ENCODE measurements around the gene GPR3.
"Not testable (repeated sequence)": the region's sequence is repeated elsewhere in the genome, so short reads cannot be mapped to it uniquely, and the experiment has no call there.

GPR3 gene

GRCh38 chr1:27402349-27402754 is 9.9 kb downstream of the GPR3 start:
- DNase-seq = no peak

- no peak for DNase-seq
Observed at GRCh38 chr1:27403065-27403726, 10.8 kb downstream of the GPR3 start.

GRCh38 chr1:27403931-27404330 is 11.5 kb downstream of the GPR3 start:
- DNase-seq = no peak

- no peak for DNase-seq
Observed at GRCh38 chr1:27405074-27405473, 12.7 kb downstream of the GPR3 start.

GRCh38 chr1:27405598-27406361 is 13.4 kb downstream of the GPR3 start:
- DNase-seq = not testable (repeated sequence)

GRCh38 chr1:27406362-27406680 is 13.9 kb downstream of the GPR3 start:
- DNase-seq = no peak

- not testable (repeated sequence) for DNase-seq
Observed at GRCh38 chr1:27406791-27407190, 14.4 kb downstream of the GPR3 start.

GRCh38 chr1:27408151-27408550 is 15.7 kb downstream of the GPR3 start:
- no peak for DNase-seq

GRCh38 chr1:27409669-27410068 is 17.2 kb downstream of the GPR3 start:
- DNase-seq = no peak

- no peak for DNase-seq
Observed at GRCh38 chr1:27410709-27411108, 18.3 kb downstream of the GPR3 start.

- no peak for DNase-seq
Observed at GRCh38 chr1:27412502-27412901, 20.1 kb downstream of the GPR3 start.

- DNase-seq = no peak
Observed at GRCh38 chr1:27413004-27413403, 20.6 kb downstream of the GPR3 start.

- DNase-seq = no peak
Observed at GRCh38 chr1:27414091-27414490, 21.7 kb downstream of the GPR3 start.

- peak; percentile 79 for DNase-seq
Observed at GRCh38 chr1:27416387-27417111, 24.1 kb downstream of the GPR3 start.

- DNase-seq = no peak
Observed at GRCh38 chr1:27417713-27418112, 25.3 kb downstream of the GPR3 start.

GRCh38 chr1:27418326-27419185 is 26.1 kb downstream of the GPR3 start:
- DNase-seq = peak; percentile 85

GRCh38 chr1:27423709-27424108 is 31.3 kb downstream of the GPR3 start:
- DNase-seq = no peak

GRCh38 chr1:27427329-27427728 is 34.9 kb downstream of the GPR3 start:
- DNase-seq = no peak

- DNase-seq = no peak
Observed at GRCh38 chr1:27427816-27428315, 35.4 kb downstream of the GPR3 start.

- peak; percentile 66 for DNase-seq
Observed at GRCh38 chr1:27428316-27429028, 36.0 kb downstream of the GPR3 start.

GRCh38 chr1:27429029-27429425 is 36.6 kb downstream of the GPR3 start:
- no peak for DNase-seq

All from activated effector memory CD4-positive, alpha-beta T cell treated with anti-CD3 and anti-CD28 coated beads, Interleukin-2, amount 50 U/mL, for 16 hours (primary cell).